Psoas muscle (tissue), 8 donors: ENCODE results near the gene CCSER2. TPM values are rescaled to one million over a fixed set of nuclear protein-coding genes. Genes with fewer than 3 reads are reported as not detected.

Source experiments
- ATAC-seq, 4 donors: fragments of 200-7000 bp; cut with Tn5 transposase; one replicate each; pipeline ENCODE4 v1.9.1; 2020; ENCODE audit warnings: moderate library complexity in 3 of 4, mild to moderate bottlenecking in 2 of 4
- DNase-seq, 2 donors: peaks; one replicate each; pipeline ENCODE4 v3.0.0-alpha.2; 2020
- H3K27ac ChIP-seq: fragments of 200-600 bp; one replicate; pipeline ENCODE4 v1.8.0; 2022
- H3K27me3 ChIP-seq, 3 donors: fragments of 200-600 bp in 1 of 3; one replicate each; pipeline versions ENCODE4 v1.6.1 to v1.8.0; 2013 to 2022; ENCODE audit warnings: low read length in 2 of 3, mild to moderate bottlenecking in 2 of 3, moderate library complexity in 1 of 3; ENCODE audit not compliant: insufficient read depth in 3 of 3
- H3K36me3 ChIP-seq, 2 donors: fragments of 200-600 bp in 1 of 2; one replicate each; pipeline versions ENCODE4 v1.6.1 to v1.8.0; 2013 to 2022; ENCODE audit warnings: low read depth in 1 of 2, mild to moderate bottlenecking in 1 of 2, moderate library complexity in 1 of 2; ENCODE audit not compliant: insufficient read depth in 1 of 2
- H3K4me1 ChIP-seq: fragments of 200-600 bp; one replicate; pipeline ENCODE4 v1.8.0; 2022
- H3K4me3 ChIP-seq: fragments of 200-600 bp; one replicate; pipeline ENCODE4 v1.8.0; 2022; ENCODE audit warnings: mild to moderate bottlenecking
- H3K9me3 ChIP-seq: fragments of 200-600 bp; one replicate; pipeline ENCODE4 v1.8.0; 2022
- WGBS, 3 donors: extraction: QIAGEN DNeasy Blood & Tissue Kit; methylation state at CpG; one replicate each; pipeline versions ENCODE4 v1.1.6 to v1.1.7; 2013; 5-methylcytosine and 5-hydroxymethylcytosine counted together
- intact Hi-C, 2 donors: fragments of 100-400 bp; cut with DNase I; formaldehyde crosslinking; loops; one replicate each; pipeline versions ENCODE4 v1.11.0 to v1.14.2; 2022
- polyA plus RNA-seq, 3 donors: library from polyadenylated mRNA; stranded (reverse); fragments of 200-250 nt; gene quantifications; one replicate each; pipeline ENCODE4 v1.2.3, GENCODE V29; 2013
- total RNA-seq, 4 donors: library from RNA; stranded (reverse); fragmentation: NEBNext Ultra II Directional in 2 of 4; extraction: Animal tissue kit (Norgen Biotek cat#: 25700) in 2 of 4; gene quantifications; one replicate each; pipeline versions ENCODE4 v1.2.1 to v1.2.4, GENCODE V29; 2021 to 2023
- TF ChIP-seq, protein P1 (sequence below): fragments of 200-600 bp; IDR thresholded peaks from one replicate; pipeline ENCODE4 v1.8.0; 2022; ENCODE audit warnings: antibody characterized with exemption
- donor health status: healthy with polysubstance abuse.
- donor health status: DM: no; HTN: no; CAD: no; lungs with moderate emphysema.
- donor health status: Bipolar disorder and iron deficiency.
- donor health status: healthy.
- donor health status: DM: yes; HTN: yes; CAD: no.
- donor health status: DM: no; HTN: no; CAD: no.
- donor health status: DM: no; HTN: no; CAD: no.
- donor health status: DM: yes; HTN: yes; CAD: no.

The CCSER2 gene
- total and polyA plus RNA-seq, 7 donors, result 12.5 to 122 (median 65.7) TPM

DNA sequence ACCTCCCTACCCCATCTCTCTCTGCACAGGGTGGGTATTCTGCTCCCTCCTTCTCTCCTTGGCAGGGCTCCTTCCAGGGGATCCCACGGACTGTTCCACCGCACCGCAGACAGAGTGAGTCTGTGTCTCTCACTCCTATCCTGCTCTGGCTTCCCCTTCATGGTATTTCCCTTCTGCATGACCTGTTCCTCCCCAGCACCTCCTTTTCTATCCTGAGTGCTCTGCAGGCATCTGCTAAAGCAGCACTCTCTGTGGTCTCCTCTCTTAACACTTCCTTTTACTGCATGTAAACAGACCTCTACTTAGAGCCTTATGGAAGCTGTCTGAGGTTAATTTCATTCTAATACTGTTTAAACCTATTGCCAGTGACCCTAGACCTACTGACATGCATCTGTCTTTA, 171.5 kb downstream of the CCSER2 start:
- H3K36me3 ChIP-seq, result no peaks in the 10 kb centered on the region
- no peaks in the 10 kb centered on the region for H3K9me3 ChIP-seq
- peaks cover 3% of the 10 kb centered on the region for H3K4me1 ChIP-seq
- intact Hi-C loops, result no loop called here
- 65 to 69% (median 65%) methylated on average over 3 of the region's 3 CpGs for WGBS, 3 donors
- H3K27ac ChIP-seq, result no peak overlapping the region
- DNase-seq (no peak), ATAC-seq (no peak)
- H3K4me3 ChIP-seq, result no peak overlapping the region
- TF ChIP-seq, protein P1, sequence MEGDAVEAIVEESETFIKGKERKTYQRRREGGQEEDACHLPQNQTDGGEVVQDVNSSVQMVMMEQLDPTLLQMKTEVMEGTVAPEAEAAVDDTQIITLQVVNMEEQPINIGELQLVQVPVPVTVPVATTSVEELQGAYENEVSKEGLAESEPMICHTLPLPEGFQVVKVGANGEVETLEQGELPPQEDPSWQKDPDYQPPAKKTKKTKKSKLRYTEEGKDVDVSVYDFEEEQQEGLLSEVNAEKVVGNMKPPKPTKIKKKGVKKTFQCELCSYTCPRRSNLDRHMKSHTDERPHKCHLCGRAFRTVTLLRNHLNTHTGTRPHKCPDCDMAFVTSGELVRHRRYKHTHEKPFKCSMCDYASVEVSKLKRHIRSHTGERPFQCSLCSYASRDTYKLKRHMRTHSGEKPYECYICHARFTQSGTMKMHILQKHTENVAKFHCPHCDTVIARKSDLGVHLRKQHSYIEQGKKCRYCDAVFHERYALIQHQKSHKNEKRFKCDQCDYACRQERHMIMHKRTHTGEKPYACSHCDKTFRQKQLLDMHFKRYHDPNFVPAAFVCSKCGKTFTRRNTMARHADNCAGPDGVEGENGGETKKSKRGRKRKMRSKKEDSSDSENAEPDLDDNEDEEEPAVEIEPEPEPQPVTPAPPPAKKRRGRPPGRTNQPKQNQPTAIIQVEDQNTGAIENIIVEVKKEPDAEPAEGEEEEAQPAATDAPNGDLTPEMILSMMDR, result no peak
- H3K27me3 ChIP-seq, result no peaks in the 10 kb centered on the region

DNA sequence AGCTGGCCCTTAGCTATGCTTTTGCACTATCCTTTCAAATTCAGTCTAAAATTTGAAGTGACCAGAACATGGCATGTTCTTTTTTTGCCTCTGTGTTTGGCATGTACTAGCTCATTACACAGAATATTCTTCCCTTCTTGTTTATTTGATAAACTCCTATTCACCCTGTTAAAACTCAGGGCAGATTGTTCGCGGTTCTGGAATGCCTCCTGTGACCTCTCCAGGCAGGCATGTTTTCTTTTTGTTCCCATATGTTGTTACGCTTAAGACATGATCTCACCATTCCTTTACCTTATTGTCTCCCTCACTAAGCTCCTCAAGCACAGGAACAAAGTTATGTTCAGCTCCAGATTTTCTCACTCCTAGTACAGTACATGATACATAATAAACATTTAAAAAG, 181.7 kb downstream of the CCSER2 start:
- intact Hi-C loops, result no loop called here
- H3K27ac ChIP-seq, result no peak overlapping the region
- no peaks in the 10 kb centered on the region for H3K9me3 ChIP-seq
- DNase-seq, result no peak
- no peak for ATAC-seq
- no peaks in the 10 kb centered on the region for H3K27me3 ChIP-seq
- no peaks in the 10 kb centered on the region for H3K4me1 ChIP-seq
- 82 to 85% (median 85%) methylated on average over 3 of the region's 3 CpGs for WGBS, 3 donors
- H3K4me3 ChIP-seq, result no peak overlapping the region
- TF ChIP-seq, protein P1, result no peak
- H3K36me3 ChIP-seq, result peaks cover 4 to 22% of the 10 kb centered on the region in 2 donors

DNA sequence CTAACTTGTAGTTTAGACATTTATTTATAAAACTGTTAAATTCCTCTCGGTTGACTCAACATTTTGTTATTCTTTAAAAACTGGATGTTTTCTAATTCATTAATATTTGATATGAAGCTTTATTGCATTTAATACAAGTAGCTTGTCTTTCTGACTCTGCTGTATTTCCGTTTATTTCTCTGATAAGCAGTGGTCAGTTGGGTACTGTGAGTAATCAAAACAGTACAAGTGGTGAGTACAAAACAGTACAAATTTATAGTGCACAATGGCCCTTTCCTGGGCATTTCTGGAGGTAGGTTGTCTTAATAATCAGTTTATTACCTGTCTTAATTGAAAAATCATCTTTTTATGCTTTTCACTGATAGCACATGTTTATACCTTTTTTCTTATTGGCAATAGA, 182.7 kb downstream of the CCSER2 start:
- Histone ChIP-seq H3K4me3 (no peak overlapping the region), H3K9me3 (no peaks in the 10 kb centered on the region), H3K27ac (no peak overlapping the region), H3K36me3 (peaks cover 4 to 31% of the 10 kb centered on the region in 2 donors), H3K4me1 (no peaks in the 10 kb centered on the region), H3K27me3 (no peaks in the 10 kb centered on the region)
- ATAC-seq (no peak), DNase-seq (no peak)
- intact Hi-C loops, result no loop called here
- TF ChIP-seq, protein P1, result no peak
- WGBS, 3 donors, result 95 to 97% (median 95%) methylated on average over 2 of the region's 2 CpGs

DNA sequence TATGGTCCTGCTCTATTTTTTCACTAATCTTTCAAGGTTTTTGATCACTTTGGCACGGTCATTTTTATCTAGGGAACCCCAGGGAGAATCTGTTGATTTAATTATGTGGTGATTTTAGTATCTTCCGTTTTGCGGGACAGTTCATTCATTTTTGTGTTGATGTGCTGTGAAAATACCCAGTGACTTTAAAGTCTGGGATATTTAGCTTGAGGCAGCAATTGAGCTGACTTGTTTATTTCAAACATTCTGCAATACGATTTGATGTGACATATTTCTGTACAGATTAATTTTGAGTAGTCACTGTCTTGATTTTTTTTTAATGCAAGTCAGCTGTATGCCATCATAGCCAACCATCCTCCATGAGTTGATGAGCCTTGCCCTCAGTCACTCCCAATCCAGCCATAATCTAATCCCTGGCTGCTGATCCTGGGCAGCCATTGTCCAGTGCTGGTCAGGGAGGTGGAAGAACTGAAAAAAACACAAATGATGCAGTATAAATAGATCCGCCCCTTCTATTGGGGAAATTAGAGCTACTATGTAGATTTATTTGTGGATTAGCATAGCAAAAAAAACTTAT, 183.4 kb downstream of the CCSER2 start:
- no peaks in the 10 kb centered on the region for H3K27me3 ChIP-seq
- 85 to 95% (median 85%) methylated on average over 5 of the region's 5 CpGs for WGBS, 3 donors
- TF ChIP-seq, protein P1, result no peak

DNA sequence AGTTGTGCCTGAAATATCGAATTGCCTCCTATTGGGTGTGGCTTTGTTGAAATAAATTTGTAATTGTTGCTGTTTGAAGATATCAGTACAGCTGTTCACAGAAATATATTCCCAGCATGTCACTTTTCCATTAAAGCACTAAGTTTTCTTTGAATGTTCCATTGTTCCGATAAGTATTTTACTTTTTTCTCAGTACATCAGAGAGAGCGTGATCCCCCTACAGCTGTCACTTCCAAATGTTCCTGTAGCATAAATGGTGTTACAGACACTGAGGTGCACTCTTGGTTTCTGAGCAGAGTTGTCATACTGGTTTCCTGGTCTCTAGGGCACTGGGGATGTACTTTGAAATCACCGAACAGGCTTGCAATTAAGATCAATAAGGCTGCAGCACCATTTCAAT, 189.2 kb downstream of the CCSER2 start:
- intact Hi-C loops, result no loop called here
- Histone ChIP-seq H3K27me3 (no peaks in the 10 kb centered on the region), H3K4me1 (no peaks in the 10 kb centered on the region), H3K27ac (no peak overlapping the region), H3K36me3 (peaks cover 0 to 39% of the 10 kb centered on the region in 2 donors), H3K9me3 (no peaks in the 10 kb centered on the region), H3K4me3 (no peak overlapping the region)
- 72 to 79% (median 76%) methylated on average over 4 of the region's 4 CpGs for WGBS, 3 donors
- no peak for ATAC-seq
- TF ChIP-seq, protein P1, result no peak
- DNase-seq, result no peak

More for the DNA sequence above, 183.4 kb downstream of the CCSER2 start:
- no peak for DNase-seq
- Histone ChIP-seq H3K4me1 (no peaks in the 10 kb centered on the region), H3K4me3 (no peak overlapping the region), H3K27ac (no peak overlapping the region), H3K9me3 (no peaks in the 10 kb centered on the region), H3K36me3 (peaks cover 4 to 37% of the 10 kb centered on the region in 2 donors)
- ATAC-seq, result no peak
- intact Hi-C loops, result no loop called here
